Activated CD4-positive, CD25-positive, alpha-beta regulatory T cell (primary cell): ENCODE data around the gene OCSTAMP.

Source experiments
- DNase-seq, 4 experiments: peaks; one replicate each; lab custom pipeline; 2025; lab: John Stamatoyannopoulos, UW

OCSTAMP gene

GRCh38 chr20:46519471-46520068, 30.9 kb downstream of the OCSTAMP start:
- DNase-seq, result no peak

GRCh38 chr20:46512943-46513844, 37.3 kb downstream of the OCSTAMP start, which contains the start of gene ZNF334:
Gene ZNF334 (minus strand): TSS chr20:46513559. CDS start chr20:46512102, 1,457 bp downstream.
- peak in 1 of 4 experiments; percentile 3 for DNase-seq

- no peak for DNase-seq
Observed at GRCh38 chr20:46509523-46509922, 40.9 kb downstream of the OCSTAMP start.

DNA sequence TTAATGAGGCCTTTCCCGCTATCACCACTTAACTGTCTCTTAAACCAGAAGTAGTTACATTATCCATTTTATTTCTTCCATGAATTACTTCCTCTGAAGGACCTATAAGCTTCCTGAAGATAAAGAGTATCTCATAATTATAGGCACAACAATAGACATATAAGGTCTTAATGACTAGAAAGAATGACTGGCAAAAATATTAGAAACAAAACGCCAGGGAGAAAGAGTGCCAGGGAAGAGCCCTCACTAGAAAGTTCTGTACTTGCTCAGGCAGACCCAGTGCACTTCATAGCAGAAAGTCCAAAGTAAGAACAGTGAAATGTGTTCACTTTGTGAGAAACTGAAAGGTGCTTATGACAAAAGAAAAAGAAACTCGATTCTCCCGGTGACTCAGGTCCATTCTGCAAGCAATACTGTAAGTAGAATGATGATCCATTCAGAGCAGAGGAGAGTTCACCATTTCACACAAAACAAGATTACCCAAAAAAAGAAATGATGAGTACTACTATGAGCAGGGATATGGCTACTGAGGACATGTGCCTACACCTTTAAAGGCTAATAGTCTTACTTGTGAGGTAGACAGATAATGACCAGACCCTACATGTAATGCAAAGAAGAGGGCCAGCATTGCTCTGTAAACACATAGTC, 42.6 kb downstream of the OCSTAMP start:
- no peak for DNase-seq

- no peak for DNase-seq
Observed at GRCh38 chr20:46505506-46505905, 44.9 kb downstream of the OCSTAMP start.

DNA sequence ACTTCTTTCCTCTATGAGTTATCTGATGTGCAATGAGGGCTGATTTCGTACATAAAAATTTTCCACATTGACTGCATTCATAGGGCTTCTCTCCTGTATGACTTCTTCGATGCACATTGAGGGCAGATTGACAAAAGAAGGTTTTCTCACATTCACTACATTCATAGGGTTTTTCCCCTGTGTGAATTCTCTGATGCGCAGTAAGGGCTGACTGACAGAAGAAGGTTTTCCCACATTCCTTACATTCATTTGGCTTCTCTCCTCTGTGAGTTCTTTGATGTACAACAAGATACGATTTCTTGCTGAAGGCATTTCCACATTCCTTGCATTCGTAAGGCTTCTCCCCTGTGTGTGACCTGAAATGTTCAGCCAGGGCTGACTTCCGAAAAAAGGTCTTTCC, 48.5 kb downstream of the OCSTAMP start:
- DNase-seq, result no peak

DNA sequence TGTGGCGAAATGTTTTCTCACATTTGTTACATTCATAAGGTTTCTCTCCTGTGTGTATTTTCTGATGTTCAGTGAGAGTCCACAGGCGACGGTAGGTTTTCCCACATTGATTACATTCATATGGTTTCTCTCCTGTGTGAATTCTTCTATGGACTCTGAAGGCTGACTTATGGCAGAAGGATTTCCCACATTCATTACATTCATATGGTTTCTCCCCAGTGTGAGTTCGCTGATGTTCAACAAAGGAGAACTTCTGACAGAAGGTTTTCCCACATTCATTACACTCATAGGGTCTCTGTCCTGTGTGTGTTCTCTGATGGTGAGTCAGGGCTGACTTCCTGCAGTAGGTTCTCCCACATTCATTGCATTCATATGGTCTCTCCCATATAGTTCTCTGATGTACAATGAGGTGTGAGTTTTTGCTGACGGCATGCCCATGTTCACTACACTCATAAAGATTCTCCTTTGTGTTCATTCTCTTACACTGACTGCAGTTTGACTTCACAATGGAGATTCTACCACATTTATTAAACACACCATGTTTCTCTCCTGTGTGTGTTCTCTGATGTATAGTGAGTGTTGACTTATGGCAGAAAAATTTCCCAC, 49.0 kb downstream of the OCSTAMP start:
- no peak for DNase-seq

DNA sequence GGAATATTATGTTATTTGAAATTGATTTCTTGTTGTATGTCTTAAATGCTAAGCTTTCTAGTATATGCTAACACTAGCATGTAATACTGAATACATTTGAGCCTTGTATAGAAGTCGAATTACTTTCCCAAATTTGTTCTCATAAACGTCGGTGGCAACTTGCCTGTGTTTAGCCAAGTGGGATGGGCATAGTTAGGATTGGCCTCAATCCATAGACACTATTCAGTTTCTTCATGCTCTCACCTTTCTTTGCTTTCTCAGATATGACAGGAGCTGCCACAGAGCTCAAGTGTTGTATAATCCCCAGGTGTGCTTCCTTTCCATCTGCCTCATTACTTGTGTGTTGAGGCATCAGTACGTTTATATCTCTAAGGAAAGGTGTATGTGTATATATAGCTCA, 56.4 kb downstream of the OCSTAMP start:
- no peak for DNase-seq

DNA sequence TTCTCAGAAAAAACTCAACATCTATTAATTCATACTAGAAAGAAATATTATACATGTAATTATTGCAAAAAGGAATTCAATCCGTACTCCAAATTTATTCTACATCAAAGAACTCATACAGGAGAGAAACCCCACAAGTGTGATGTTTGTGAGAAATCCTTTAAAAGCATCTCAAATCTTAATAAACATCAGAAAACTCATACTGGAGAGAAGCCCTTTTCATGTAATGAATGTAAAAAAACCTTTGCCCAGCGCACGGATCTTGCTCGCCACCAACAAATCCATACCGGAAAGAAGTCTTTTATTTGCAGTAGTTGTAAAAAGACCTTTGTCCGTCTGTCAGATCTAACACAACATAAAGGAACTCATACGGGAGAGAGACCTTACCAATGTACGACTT, 59.1 kb downstream of the OCSTAMP start:
- no peak for DNase-seq
